A673 (cell line): ENCODE data around the gene ACKR3. TPM values are rescaled to one million over a fixed set of nuclear protein-coding genes. Genes with fewer than 3 reads are reported as not detected.

Experiments used
- BruUV-seq: library from RNA; stranded (reverse); fragments of 400-500 nt; replicated peaks from 2 replicates; lab custom pipeline; 2021; lab: Mats Ljungman, UMichigan
- CTCF ChIA-PET: fragments of 300-600 bp; sonication (Branson Sonifier 250); formaldehyde crosslinking; loops from one replicate; lab custom pipeline; 2022; ENCODE audit warnings: antibody characterized with exemption; lab: Charles Lee
- POLR2A ChIA-PET: fragments of 300-600 bp; sonication (Branson Sonifier 250); formaldehyde crosslinking; loops from one replicate; lab custom pipeline; 2022; ENCODE audit warnings: antibody characterized with exemption; ENCODE audit not compliant: low non-redundant PET; lab: Charles Lee
- DNase-seq: peaks from one replicate; pipeline ENCODE4 v3.0.0-alpha.2; 2015; ENCODE audit warnings: low spot score
- H3K27ac ChIP-seq: fragments of 200-600 bp; sonication (generic); 2 replicates; pipeline ENCODE4 v1.5.1; 2016; ENCODE audit warnings: mixed run types, low read depth, mild to moderate bottlenecking, mixed read lengths, antibody characterized with exemption, low read length; ENCODE audit not compliant: poor library complexity, severe bottlenecking
- H3K27me3 ChIP-seq: fragments of 200-600 bp; sonication (generic); replicated peaks from 2 replicates; pipeline ENCODE4 v1.6.1; 2017; ENCODE audit warnings: mixed run types, low read depth, mild to moderate bottlenecking, mixed read lengths, antibody characterized with exemption, low read length; ENCODE audit not compliant: insufficient read depth, poor library complexity
- H3K36me3 ChIP-seq: fragments of 200-600 bp; sonication (generic); 2 replicates; pipeline ENCODE4 v1.6.1; 2016; ENCODE audit warnings: mixed run types, mild to moderate bottlenecking, mixed read lengths, antibody characterized with exemption, low read length; ENCODE audit not compliant: insufficient read depth, poor library complexity, severe bottlenecking
- H3K4me1 ChIP-seq: fragments of 200-600 bp; sonication (generic); 2 replicates; pipeline ENCODE4 v1.6.1; 2017; ENCODE audit warnings: mixed run types, mild to moderate bottlenecking, mixed read lengths, antibody characterized with exemption, low read length; ENCODE audit not compliant: insufficient read depth, poor library complexity, severe bottlenecking
- H3K4me3 ChIP-seq: fragments of 200-600 bp; sonication (generic); 2 replicates; pipeline ENCODE4 v1.5.1; 2016; ENCODE audit warnings: low read depth, mixed run types, mild to moderate bottlenecking, mixed read lengths, low read length; ENCODE audit not compliant: poor library complexity, severe bottlenecking
- H3K9me3 ChIP-seq: fragments of 200-600 bp; sonication (generic); 2 replicates; pipeline ENCODE4 v1.6.1; 2016; ENCODE audit warnings: mixed run types, low read depth, mild to moderate bottlenecking, mixed read lengths, antibody characterized with exemption, low read length; ENCODE audit not compliant: poor library complexity, severe bottlenecking
- EZH2 ChIP-seq: fragments of 200-600 bp; sonication (generic); IDR thresholded peaks from 2 replicates; pipeline ENCODE4 v1.6.1; 2017; ENCODE audit warnings: borderline replicate concordance, low read depth, mild to moderate bottlenecking, mixed read lengths, antibody characterized with exemption, low read length; ENCODE audit not compliant: poor library complexity, severe bottlenecking
- intact Hi-C: fragments of 100-400 bp; cut with micrococcal nuclease; formaldehyde crosslinking; loops from one replicate; pipeline ENCODE4 v1.10.0; 2022; ENCODE audit not compliant: unreplicated experiment
- total RNA-seq: library from RNA; stranded (reverse); gene quantifications from 2 replicates; pipeline ENCODE4 v1.2.3, GENCODE V29; 2021
- TF ChIP-seq, protein P1 (sequence below): fragments of 300-800, 200-600 bp; sonication (generic); conservative IDR thresholded peaks from 2 replicates; pipeline ENCODE4 v1.5.1; 2017; ENCODE audit warnings: low read depth, mild to moderate bottlenecking, antibody characterized with exemption, low read length, moderate library complexity, mixed read lengths

The ACKR3 gene
- total RNA-seq, 1 experiment from 2014 or later, result 0.52 TPM

DNA sequence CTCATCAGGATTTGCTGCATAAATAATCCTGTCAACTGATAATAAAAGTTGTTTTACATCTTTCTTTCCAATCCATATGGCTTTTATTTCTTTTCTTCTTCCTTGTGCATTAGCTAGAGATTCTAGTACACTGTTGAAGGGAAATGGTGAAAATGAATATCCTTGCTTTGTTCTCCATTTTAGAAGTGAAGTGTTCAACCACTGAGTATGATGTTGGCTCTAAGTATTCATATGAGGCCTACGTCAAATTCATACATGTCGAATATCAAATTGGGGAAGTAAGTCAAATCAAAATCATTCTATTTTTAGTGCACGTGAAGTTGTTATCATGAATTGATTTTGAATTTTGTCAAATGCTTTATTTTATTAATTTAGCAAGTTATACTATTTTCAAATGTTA is 7.8 kb upstream of the ACKR3 start:
- no peak overlapping the region for H3K27ac ChIP-seq
- H3K36me3 ChIP-seq, result no peaks in the 10 kb centered on the region
- H3K27me3 ChIP-seq, result peaks cover 11% of the 10 kb centered on the region
- ChIA-PET POLR2A (no interaction called here), CTCF (no interaction called here)
- no peak overlapping the region for H3K4me3 ChIP-seq
- intact Hi-C loops, result no loop called here
- TF ChIP-seq, protein P1, sequence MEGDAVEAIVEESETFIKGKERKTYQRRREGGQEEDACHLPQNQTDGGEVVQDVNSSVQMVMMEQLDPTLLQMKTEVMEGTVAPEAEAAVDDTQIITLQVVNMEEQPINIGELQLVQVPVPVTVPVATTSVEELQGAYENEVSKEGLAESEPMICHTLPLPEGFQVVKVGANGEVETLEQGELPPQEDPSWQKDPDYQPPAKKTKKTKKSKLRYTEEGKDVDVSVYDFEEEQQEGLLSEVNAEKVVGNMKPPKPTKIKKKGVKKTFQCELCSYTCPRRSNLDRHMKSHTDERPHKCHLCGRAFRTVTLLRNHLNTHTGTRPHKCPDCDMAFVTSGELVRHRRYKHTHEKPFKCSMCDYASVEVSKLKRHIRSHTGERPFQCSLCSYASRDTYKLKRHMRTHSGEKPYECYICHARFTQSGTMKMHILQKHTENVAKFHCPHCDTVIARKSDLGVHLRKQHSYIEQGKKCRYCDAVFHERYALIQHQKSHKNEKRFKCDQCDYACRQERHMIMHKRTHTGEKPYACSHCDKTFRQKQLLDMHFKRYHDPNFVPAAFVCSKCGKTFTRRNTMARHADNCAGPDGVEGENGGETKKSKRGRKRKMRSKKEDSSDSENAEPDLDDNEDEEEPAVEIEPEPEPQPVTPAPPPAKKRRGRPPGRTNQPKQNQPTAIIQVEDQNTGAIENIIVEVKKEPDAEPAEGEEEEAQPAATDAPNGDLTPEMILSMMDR, result no peak
- no peak for TF ChIP-seq EZH2
- H3K9me3 ChIP-seq, result no peaks in the 10 kb centered on the region
- BruUV-seq, result no TSS peak
- peaks cover 5% of the 10 kb centered on the region for H3K4me1 ChIP-seq
- DNase-seq, result no peak

DNA sequence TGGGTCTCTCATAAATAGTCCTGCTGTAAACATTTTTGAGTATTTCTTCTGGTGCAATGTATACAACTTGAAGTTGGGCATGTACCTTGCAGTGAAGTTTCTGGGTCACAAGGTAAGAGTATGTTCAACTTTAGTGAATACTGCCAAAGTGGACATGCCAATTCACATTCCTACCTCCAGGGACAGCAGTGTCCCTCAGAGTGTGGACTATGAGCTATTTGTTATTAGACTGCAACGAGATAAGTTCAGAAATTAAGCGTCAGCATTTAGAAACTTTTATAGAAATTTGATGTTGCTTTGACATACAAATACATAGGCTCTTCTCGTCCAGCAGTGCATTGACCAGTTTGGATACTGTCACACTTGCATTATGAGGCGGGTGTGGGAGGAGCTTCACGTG is 7.2 kb upstream of the ACKR3 start:
- CTCF ChIA-PET, result no interaction called here
- POLR2A ChIA-PET, result no interaction called here
- no TSS peak for BruUV-seq

DNA sequence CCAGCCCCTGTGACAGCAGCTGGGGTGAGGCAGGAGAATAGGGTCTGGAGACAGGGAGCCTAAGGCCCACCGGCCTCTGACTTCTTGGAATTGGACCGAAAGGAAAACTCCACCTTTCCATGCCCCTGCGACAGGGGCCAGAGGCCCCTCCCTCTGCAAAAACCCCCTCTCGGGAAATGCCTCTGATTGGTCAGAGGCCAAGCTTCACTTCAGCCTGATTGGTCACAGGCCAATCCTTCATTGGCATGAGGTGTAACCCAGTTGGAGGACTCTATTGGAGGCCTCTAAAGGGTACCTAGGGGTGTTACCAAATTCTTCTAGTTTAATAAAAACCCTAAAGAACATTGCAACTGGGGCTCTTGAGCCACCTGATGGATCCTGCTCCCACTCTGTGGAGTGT is 5.7 kb upstream of the ACKR3 start:
- no peak for DNase-seq
- ChIA-PET CTCF (no interaction called here), POLR2A (no interaction called here)
- Histone ChIP-seq H3K27ac (no peak overlapping the region), H3K4me3 (no peak overlapping the region), H3K4me1 (peaks cover 11% of the 10 kb centered on the region), H3K27me3 (peaks cover 32% of the 10 kb centered on the region), H3K9me3 (no peaks in the 10 kb centered on the region), H3K36me3 (no peaks in the 10 kb centered on the region)
- TF ChIP-seq, protein P1, result no peak
- TF ChIP-seq EZH2, result no peak
- BruUV-seq, result no TSS peak
- intact Hi-C loops, result no loop called here

More for the DNA sequence above, 7.2 kb upstream of the ACKR3 start:
- no peak overlapping the region for H3K27ac ChIP-seq
- intact Hi-C loops, result no loop called here
- DNase-seq, result peak; percentile 25
- H3K9me3 ChIP-seq, result no peaks in the 10 kb centered on the region
- TF ChIP-seq EZH2, result no peak
- TF ChIP-seq, protein P1, result peak; percentile 57
- H3K27me3 ChIP-seq, result peaks cover 17% of the 10 kb centered on the region
- no peak overlapping the region for H3K4me3 ChIP-seq
- peaks cover 5% of the 10 kb centered on the region for H3K4me1 ChIP-seq
- H3K36me3 ChIP-seq, result no peaks in the 10 kb centered on the region
